Endometrium (tissue), 2 donors: ENCODE measurements around the gene GJB3.
"Not testable (repeated sequence)": the region's sequence is repeated elsewhere in the genome, so short reads cannot be mapped to it uniquely, and the experiment has no call there.

Source experiments
- FAIRE-seq: peaks from 2 replicates; lab custom pipeline; 2012; peaks lifted over from hg19 to GRCh38; lab: Jason Lieb, UNC
- donor health status: control.
- donor health status: control.

The GJB3 gene

GRCh38 chr1:34761176-34761761, 19.7 kb upstream of the GJB3 start:
- FAIRE-seq = no peak

GRCh38 chr1:34761776-34762307, 19.2 kb upstream of the GJB3 start:
- FAIRE-seq = no peak

GRCh38 chr1:34762474-34763141, 18.4 kb upstream of the GJB3 start:
- no peak for FAIRE-seq

- no peak for FAIRE-seq
These were observed 17.8 kb upstream of the GJB3 start for GRCh38 chr1:34763142-34763781.

GRCh38 chr1:34768856-34769255, 12.2 kb upstream of the GJB3 start:
- no peak for FAIRE-seq

GRCh38 chr1:34770891-34771504, 10.0 kb upstream of the GJB3 start:
- no peak for FAIRE-seq

- no peak for FAIRE-seq
These were observed 9.2 kb upstream of the GJB3 start for GRCh38 chr1:34771573-34772371.

- FAIRE-seq = not testable (repeated sequence)
These were observed 7.9 kb upstream of the GJB3 start for GRCh38 chr1:34773114-34773513.

- FAIRE-seq = no peak
These were observed 6.1 kb upstream of the GJB3 start for GRCh38 chr1:34774957-34775356.

GRCh38 chr1:34776911-34777310, 4.1 kb upstream of the GJB3 start:
- no peak for FAIRE-seq

GRCh38 chr1:34777519-34778321, 3.3 kb upstream of the GJB3 start:
- FAIRE-seq = no peak

- FAIRE-seq = no peak
These were observed 2.6 kb upstream of the GJB3 start for GRCh38 chr1:34778381-34778780.

GRCh38 chr1:34779005-34779404, 2.0 kb upstream of the GJB3 start:
- no peak for FAIRE-seq

- no peak for FAIRE-seq
These were observed 1.5 kb upstream of the GJB3 start for GRCh38 chr1:34779526-34779925.

GRCh38 chr1:34779962-34780361, 1.1 kb upstream of the GJB3 start:
- FAIRE-seq = no peak

GRCh38 chr1:34780528-34780927, 486 bp upstream of the GJB3 start:
- no peak for FAIRE-seq

- FAIRE-seq = no peak
These were observed 904 bp downstream of the GJB3 start for GRCh38 chr1:34781844-34782391.

GRCh38 chr1:34784751-34785221, 3.8 kb downstream of the GJB3 start:
- no peak for FAIRE-seq

GRCh38 chr1:34785231-34785874, 4.3 kb downstream of the GJB3 start:
- no peak for FAIRE-seq

GRCh38 chr1:34785875-34786470, 5.0 kb downstream of the GJB3 start:
- FAIRE-seq = no peak
